GM06990 (cell line): Measurements from ENCODE around the gene DUSP2.

ENCODE experiments used
- DNase-seq: peaks from one replicate; pipeline ENCODE4 v3.0.0-alpha.2; 2011; ENCODE audit not compliant: insufficient read length; ENCODE audit errors: extremely low read depth
- H3K27me3 ChIP-seq: replicated peaks from 2 replicates; pipeline ENCODE4 v1.6.0; 2011; ENCODE audit warnings: low read length; ENCODE audit not compliant: control insufficient read depth, insufficient read depth
- H3K36me3 ChIP-seq: 2 replicates; pipeline ENCODE4 v1.5.1; 2011; ENCODE audit warnings: low read length; ENCODE audit not compliant: control insufficient read depth, insufficient read depth
- H3K4me3 ChIP-seq: replicated peaks from 2 replicates; pipeline ENCODE4 v1.5.1; 2011; ENCODE audit warnings: low read depth, mild to moderate bottlenecking, control low read depth, low read length
- TF ChIP-seq, protein P1 (sequence below): IDR thresholded peaks from 2 replicates; pipeline ENCODE4 v1.5.1; 2011; ENCODE audit warnings: low read length, control low read depth, mild to moderate bottlenecking, inconsistent platforms; ENCODE audit not compliant: insufficient read depth, poor library complexity, severe bottlenecking

The DUSP2 gene

DNA sequence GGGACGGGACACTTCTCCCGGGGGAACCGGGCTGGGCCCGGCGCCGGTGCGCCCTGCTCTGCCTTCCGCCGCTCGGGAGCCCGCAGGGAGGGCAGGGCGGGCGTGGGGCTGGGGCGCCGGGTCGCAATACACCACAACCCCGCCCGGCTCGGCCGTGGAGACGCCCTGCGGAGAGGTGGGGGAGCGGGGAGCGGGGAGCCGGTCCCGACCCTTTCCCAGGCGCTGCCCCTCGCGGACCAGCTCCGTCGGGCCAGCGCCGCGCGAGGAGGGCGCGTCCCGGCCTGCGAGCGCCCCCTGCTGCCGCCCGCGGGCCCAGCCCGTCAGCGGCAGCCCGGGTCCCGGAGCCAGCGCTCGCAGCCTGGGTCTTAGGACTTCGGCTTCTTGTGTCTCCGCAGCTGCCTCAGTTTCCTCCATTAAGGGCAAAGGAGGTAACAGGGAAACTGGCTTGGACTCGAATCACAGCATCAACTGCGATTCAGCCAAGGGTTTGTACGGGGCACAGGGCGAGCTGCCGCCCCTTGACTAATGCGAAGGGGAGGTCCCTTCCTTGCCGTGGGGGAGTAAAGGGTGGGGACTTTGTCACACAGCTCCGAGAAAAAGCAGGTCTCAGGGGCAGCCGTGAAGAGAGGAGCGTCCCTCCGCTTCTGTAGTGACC lies 28.2 kb downstream of the DUSP2 start:
- peak; percentile 72 for DNase-seq
- H3K4me3 ChIP-seq, result peak overlapping the region; percentile 57
- TF ChIP-seq, protein P1, sequence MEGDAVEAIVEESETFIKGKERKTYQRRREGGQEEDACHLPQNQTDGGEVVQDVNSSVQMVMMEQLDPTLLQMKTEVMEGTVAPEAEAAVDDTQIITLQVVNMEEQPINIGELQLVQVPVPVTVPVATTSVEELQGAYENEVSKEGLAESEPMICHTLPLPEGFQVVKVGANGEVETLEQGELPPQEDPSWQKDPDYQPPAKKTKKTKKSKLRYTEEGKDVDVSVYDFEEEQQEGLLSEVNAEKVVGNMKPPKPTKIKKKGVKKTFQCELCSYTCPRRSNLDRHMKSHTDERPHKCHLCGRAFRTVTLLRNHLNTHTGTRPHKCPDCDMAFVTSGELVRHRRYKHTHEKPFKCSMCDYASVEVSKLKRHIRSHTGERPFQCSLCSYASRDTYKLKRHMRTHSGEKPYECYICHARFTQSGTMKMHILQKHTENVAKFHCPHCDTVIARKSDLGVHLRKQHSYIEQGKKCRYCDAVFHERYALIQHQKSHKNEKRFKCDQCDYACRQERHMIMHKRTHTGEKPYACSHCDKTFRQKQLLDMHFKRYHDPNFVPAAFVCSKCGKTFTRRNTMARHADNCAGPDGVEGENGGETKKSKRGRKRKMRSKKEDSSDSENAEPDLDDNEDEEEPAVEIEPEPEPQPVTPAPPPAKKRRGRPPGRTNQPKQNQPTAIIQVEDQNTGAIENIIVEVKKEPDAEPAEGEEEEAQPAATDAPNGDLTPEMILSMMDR, result peak; percentile 40
- H3K36me3 ChIP-seq, result no peaks in the 10 kb centered on the region
- H3K27me3 ChIP-seq, result peaks cover 3% of the 10 kb centered on the region; the same call in 1 of the 2 replicates

DNA sequence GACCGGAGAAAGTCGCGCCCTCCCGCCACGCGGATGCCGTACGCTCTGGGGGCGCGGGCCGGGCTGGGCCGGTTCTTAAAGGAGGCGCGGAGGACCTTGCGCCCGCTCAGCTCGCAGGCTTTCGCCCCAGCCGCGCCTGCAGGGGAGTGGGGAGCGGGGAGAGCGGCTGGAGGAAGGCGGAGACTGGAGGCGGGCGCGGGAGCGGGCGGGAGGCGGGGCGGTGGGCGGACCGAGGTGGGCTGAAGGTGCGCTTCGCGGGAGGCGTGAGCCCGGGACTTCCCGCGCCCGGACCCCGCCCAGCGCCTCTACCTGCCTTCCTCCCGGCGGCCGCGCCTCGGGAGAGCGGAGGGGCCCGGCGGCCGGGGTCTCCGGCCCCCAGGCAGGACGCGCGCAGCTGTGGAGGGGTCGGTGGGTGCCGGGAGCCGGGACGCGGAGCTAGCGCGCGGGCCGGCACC lies 28.8 kb downstream of the DUSP2 start, which contains the start of gene ADRA2B:
Gene ADRA2B, minus strand, starts transcription at position 148 of the 455 bp plus-strand sequence. CDS start 422 bp downstream, outside the sequence.
- H3K27me3 ChIP-seq, result no peaks in the 10 kb centered on the region; the same call in 1 of the 2 replicates
- H3K4me3 ChIP-seq, result peak within 1 kb of the TSS; percentile 57
- peak; percentile 80 for DNase-seq
- TF ChIP-seq, protein P1, result no peak
- H3K36me3 ChIP-seq, result no peaks in the 10 kb centered on the region

DNA sequence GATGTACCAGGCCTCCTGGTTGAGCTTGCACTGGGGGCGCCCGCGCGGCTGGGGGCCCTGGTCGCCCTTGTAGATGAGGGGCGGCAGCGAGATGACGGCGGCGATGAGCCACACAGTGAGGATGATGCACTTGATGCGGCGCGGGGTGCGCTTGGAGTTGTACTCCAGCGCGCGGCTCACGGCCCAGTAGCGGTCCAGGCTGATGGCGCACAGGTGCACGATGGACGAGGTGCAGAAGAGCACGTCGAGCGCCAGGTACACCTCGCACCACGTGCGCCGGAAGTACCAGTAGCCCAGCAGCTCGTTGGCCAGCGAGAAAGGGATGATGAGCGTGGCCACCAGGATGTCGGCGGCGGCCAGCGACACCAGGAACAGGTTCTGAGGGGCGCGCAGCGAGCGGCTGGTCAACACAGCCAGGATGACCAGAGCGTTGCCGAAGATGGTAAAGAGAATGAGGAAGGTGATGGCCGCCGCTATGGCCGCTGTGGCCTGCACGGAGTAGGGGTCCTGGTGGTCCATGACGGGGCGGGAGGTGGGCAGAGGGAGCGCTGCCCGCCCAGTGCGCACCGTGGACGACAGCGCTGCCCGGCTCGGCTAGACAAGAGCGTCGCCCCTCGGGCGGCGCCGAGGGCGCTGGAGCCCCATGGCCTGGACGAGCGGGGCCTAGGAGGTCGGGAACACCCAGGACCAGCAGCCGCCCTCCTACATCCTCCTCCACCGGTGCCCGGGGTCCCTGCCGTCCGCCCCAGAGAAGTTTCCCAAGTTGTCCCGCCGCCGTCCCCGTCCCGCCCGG lies 29.4 kb downstream of the DUSP2 start:
- no peak for DNase-seq
- TF ChIP-seq, protein P1, result no peak

DNA sequence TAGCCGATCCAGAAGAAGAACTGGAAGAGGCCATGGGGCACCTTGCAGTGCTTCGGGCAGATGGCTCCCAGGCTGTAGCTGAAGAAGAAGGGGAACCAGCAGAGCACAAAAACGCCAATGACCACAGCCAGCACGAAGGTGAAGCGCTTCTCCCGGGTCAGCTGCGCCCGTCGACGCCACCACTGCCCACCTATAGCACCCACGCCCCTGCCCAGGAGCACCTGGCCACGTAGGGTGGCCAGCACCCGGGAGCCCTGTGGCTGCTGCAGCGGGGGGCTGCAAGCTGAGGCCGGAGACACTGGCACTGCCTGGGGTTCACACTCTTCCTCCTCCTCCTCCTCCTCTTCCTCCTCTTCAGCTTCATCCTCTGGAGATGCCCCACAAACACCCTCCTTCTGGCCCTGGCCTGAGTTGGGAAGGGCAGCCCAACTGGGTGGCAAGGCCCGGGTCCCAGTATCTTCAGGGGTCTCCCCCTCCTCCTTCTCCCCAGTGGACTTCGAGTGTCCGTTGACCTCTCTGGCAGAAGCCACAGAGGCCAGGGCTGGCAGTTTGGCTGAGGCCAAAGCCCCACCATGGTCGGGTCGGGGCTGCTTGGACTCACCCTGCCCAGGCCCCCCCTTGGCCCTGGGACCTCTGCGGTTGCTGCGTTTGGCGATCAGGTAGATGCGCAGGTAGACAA lies 30.2 kb downstream of the DUSP2 start:
- TF ChIP-seq, protein P1, result no peak
- Histone ChIP-seq H3K4me3 (no peak overlapping the region), H3K36me3 (no peaks in the 10 kb centered on the region), H3K27me3 (no peaks in the 10 kb centered on the region)
- DNase-seq, result no peak

More for the DNA sequence above, 29.4 kb downstream of the DUSP2 start:
- Histone ChIP-seq H3K36me3 (no peaks in the 10 kb centered on the region), H3K27me3 (no peaks in the 10 kb centered on the region; the same call in 1 of the 2 replicates), H3K4me3 (peak overlapping the region; percentile 57)

DNA sequence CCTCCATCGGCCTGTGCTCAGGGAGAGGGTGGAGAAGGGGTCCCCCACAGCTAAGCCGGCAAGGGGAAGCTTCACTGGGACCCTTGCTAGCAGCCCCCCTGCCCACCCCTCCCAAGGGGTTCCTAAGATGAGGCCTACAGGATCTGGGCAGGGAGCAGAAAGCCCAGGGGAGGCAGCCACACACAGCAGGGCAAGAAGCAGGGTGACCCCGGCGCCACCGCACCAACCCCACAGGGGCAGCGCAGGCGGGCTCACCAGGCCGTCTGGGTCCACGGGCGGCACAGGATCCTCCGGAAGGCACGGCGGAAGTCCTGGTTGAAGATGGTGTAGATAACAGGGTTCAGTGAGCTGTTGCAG lies 30.7 kb downstream of the DUSP2 start:
- no peak for DNase-seq
- H3K27me3 ChIP-seq, result no peaks in the 10 kb centered on the region
- H3K36me3 ChIP-seq, result no peaks in the 10 kb centered on the region
- TF ChIP-seq, protein P1, result no peak
- H3K4me3 ChIP-seq, result no peak overlapping the region
